NCI-H146 treated with DMSO at 0.1 percent for 48 hours (cell line): Measurements from ENCODE around the gene CPXM2.
"Not testable (repeated sequence)": the region's sequence is repeated elsewhere in the genome, so short reads cannot be mapped to it uniquely, and the experiment has no call there.

Experiments used
- DNase-seq: peaks from one replicate; lab custom pipeline; 2025; ENCODE audit not compliant: unreplicated experiment; lab: John Stamatoyannopoulos, UW

The CPXM2 gene

DNA sequence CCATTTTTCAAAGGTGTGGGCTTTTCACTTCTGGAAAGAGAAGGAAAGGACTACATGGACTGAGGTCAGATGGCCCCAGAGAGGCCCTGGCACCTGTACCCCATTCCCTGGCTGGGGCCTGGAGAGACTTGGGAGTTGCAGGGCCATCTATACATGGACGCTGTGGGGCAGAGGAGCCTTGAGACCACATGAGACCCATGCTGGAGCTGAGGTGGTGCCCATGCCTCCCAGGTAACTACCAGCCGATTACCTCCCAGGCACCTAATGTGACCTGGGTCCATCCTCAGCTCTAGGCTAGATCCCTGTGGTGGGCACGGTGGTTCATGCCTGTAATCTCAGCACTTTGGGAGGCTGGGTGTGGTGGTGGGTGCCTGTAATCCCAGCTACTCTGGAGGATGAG, 144.2 kb downstream of the CPXM2 start:
- no peak for DNase-seq

- DNase-seq = no peak
Measured at GRCh38 chr10:123746942-123747341, 144.7 kb downstream of the CPXM2 start.

DNA sequence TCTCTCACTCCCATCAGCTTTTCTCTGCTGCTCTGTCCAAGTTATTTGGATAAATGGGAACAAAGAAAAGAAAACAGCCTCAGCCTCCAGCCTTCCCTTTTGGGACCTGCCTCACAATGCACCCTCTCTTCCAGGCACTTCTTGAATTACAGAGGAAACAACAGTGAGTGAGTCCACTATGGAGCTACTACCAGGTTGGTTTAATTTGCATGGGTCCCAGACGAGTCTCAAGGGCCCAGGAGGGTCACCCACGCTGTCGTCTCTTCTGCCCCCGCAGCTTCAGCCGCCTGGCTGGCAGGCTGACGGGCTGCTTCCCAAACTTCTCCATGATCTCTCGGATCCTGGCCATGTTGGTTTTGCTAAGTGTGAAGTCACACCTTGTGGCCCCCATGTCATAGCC, 145.1 kb downstream of the CPXM2 start:
- no peak for DNase-seq

DNA sequence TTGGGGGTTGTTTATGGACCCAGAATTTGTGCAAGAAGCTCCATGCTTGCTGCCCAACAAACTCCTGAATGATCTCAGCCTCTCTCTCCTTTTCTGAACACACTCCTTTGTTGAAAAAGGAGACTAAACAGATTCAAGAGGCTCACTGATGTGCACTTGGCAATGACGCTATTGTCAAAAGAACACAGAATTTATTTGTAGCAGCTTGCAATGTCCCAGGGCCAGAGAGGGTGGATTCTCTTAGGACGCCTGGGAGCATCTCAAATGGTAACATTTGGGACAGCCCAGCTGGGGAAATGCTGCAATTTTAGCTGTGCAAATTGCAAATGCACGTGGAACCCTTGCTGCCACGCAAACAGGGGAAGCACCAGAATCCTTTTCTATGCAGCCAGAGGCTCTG, 145.5 kb downstream of the CPXM2 start:
- no peak for DNase-seq

DNA sequence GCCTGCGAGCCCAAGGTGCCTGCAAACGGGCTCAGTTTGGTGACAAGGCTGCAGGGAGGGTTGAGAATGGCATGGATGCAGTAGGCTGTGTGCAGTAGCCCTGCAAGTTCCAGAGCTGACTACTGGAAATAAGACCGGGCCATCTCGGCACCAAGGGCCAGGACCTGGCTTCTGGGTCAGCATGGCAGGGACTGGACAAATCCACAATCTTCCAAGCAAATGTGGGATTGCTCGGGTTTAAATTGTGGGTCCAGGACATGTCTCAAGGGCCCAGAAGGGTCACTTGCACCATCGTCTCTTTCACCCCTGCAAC, 147.4 kb downstream of the CPXM2 start:
- DNase-seq = no peak

GRCh38 chr10:123743441-123744223, 148.0 kb downstream of the CPXM2 start:
- no peak for DNase-seq

GRCh38 chr10:123742751-123743440, 148.7 kb downstream of the CPXM2 start:
- DNase-seq = no peak

DNA sequence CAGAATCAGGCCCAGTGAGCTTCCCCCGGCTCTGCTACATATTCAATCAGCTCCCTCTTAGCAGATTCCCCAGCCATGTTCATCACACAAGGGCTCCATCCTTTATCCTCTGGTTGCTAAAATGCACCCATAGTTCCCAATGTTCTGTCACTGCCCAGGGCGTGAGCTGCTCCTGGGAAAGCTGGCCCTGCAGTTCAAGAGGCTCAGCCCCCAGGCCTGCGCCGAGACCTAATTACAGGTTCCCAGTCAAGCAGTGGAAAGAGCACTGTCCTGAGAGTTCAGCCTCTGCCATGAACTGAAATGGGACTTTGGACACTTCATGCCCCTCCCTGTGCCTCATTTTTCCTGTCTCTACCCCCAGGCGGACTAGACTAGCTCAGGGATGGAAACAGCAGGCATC, 149.9 kb downstream of the CPXM2 start:
- DNase-seq = no peak

- DNase-seq = no peak
Measured at GRCh38 chr10:123741146-123741545, 150.5 kb downstream of the CPXM2 start.

GRCh38 chr10:123736917-123737316, 154.7 kb downstream of the CPXM2 start:
- DNase-seq = not testable (repeated sequence)

DNA sequence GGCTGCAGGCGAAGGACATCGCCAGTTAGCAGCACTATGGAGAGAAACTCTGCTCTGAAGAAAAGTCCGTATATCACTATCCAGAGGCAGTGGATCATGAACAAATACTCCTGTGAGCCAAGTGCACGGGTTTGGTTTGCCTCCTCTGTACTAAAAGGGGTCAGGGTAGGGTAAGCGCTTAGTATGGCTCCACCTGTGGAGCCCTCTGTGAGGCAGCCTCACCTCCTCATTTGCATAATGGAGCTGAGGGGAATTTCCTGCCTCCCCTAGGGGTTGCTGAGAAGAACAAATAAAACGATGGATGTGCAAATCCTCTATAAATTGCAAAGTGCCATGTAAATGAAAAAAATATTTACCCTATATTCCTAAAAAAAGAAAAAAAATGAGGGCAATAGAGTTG, 162.1 kb downstream of the CPXM2 start:
- DNase-seq = no peak

DNA sequence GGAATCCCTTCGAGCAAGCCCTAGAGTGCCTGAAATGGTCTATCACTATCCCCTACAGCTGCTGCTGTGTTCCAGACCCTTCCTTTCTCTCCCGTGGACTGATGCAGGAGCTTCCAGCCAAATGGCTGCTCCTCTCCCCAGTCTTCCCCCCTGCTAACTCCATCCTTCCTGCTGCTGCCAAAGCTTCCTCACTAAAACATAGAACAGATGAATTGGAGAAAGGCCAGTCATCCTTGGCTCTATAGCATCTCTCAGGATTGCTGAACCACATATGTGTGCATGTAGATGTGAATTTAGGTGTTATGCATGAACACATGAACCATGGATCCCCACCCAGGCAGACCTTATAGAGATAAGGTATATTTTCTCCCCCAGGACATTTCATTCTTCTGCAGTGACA, 164.8 kb downstream of the CPXM2 start:
- no peak for DNase-seq

GRCh38 chr10:123726381-123726780, 165.2 kb downstream of the CPXM2 start:
- no peak for DNase-seq

DNA sequence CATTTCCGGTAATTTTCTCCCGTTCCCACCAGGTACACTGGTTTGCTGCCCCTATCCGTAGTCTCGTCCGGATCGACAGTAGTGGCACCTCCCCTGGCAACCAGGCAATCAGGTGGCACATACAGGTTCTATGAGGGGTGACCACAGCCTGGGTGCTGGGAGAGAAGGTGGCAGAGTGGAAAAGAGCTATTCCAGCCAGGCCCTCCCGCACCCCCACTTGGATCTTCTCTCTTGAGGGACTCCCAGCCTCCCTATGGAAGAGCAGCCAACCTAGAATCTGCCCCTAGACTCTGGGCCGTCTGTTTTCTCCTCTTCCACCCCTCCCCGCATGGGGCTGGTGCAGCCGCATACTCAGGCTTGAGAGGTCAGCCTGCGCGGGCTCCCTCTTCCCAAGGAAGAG, 166.9 kb downstream of the CPXM2 start:
- no peak for DNase-seq

DNA sequence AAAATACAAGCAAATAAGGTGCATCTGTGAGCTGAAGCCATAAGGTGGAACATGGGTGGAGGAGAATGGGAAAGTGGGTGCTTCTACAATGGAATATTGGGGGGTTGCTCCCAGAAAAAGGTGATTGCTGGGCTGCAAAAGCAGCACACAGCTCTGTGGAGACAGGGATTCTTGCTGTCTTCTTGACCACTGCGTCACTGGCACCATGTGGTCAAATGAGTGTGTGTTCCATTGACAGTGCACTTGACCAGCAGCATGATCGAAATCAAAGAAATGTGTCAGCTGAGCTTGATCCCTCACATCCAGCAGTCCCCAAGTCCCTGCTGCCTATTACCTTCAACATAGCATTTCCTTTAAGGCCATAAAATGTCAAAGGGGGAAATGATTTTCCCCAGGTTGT, 169.3 kb downstream of the CPXM2 start:
- DNase-seq = no peak

DNA sequence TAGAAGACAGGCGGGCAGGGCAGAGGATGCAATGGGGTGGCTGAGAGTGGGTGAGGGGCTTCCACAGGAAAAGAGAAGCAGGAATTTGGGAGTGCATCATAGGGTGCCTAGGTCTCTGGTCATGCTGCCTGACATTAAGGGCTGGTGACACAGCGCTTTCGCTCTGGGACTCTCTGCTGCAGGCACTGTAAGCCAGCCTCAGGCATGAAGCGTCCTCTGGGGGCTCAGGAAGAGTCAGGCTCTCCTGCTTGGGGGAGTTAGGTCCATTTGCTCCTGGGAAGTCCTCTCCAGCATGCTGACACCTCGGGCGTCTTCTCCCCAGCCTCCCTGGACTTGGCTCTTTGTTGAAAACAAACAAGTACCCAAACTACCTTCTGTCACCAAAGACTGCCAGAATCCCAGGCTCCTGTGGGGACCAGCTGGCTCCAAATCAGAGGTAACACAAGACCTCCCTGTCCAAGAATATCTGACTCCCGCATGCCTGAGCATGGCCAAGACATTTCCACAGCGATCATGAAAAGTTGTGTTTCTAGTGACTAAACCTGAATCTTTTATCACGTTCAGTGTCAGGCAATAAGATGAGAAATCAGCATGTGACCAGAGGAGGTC, 170.1 kb downstream of the CPXM2 start:
- no peak for DNase-seq

DNA sequence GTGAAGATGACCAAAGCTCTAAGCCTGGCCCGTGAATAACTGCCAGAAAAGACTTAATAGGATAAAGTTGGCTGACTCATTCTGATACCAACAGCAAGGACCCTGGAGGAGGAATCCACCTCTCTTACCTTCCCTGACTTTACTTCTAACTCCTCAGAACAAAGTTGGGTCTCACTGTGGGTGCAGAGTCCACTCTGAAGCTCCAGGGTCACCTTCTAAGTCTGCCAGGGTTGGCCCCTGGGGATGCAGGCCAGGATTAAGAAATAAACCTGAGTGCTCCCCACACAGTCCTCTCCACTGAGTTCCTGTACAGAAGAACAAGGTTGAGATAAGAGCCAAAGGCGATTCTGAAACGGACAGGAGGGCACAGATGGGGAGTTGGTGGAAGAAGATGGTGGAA, 171.1 kb downstream of the CPXM2 start:
- no peak for DNase-seq

DNA sequence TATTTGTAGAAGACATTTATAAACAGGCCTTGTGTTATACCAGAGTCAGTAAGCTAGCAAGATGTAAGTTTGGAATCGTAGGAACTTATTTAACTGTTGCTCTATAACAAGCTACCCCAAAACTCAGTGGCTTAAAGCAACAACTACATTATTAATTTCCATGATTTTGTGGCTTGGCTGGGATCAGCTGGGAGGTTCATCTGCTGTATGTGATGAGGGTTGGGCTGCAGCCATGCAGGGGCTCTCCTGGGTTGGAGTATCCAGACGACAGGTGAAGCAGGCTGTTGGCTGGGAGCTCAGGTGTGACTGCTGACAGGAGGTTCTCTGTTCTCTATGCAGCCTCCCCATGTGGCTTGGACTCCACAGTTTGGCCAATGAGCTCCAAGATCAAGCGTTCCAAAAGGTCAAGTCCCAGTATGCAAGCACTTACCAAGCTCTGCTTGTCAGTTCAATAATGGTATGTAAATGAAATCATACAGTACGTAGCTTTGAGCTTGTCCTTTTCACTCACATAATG, 173.0 kb downstream of the CPXM2 start:
- no peak for DNase-seq

- DNase-seq = no peak
Measured at GRCh38 chr10:123717336-123717735, 174.3 kb downstream of the CPXM2 start.

DNA sequence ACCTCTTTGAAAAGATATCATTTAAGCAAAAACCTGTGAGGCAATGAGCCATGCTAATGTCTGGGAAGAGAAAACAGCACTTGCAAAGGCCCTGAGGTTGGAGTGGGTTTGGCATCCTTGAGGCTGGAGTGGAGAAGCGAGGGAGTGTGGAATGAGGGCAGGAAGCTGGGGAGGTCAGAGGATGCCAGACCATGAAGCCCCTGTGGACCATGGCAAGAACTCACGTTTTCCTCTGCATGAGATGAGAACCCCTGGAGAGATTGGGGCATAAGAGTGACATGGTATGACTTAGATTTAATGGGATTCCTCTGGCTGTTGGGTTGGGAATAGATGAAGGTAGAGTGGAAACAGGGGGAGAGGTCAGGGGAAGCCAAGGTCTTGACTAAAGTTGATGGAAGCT, 176.1 kb downstream of the CPXM2 start:
- no peak for DNase-seq

DNA sequence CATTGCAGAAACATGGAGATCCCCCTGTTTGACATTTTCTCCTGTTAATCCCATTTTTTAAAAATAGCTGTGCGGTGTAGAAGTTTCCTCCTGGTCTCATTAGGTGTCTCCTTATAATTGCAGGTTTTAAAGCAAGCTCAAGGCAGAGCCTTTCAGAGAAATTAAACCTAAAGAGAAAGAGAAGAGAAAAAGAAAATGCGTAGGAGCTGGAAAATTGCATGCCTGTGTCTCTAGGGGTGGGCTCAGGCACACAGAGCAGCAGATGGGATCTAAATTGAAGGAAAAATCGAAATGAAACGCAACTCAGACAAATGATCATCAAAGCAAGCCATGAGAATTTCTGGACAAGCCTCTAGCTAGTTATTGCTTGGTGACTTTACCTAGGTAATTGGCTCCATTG, 185.4 kb downstream of the CPXM2 start:
- DNase-seq = no peak

DNA sequence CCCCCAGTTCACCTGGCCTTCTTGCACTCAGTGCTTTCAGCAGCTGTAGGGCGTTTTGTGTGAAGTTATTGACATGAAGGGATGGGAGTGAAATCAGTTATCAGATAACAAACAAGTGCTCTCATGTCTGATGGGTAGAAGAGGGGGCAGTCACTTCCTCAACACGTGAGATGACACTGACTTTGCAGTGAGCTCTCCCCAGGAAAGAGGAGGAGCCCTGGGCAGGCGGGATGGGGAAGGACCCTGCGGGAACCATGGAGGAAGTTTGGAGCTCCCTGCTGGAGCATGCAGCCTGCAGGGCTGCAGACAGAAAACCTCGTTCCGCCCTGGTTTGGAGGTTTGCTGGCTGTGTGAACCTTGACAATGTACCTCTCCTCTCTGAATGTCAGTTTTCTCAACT, 186.8 kb downstream of the CPXM2 start:
- no peak for DNase-seq
